GM19023 (cell line): ENCODE results near the gene MT1B.
"Not testable (repeated sequence)": the region's sequence is repeated elsewhere in the genome, so short reads cannot be mapped to it uniquely, and the experiment has no call there.

Experiments
- ATAC-seq: cut with Tn5 transposase; IDR thresholded peaks from one replicate; pipeline ENCODE4 v1.9.1; 2021; ENCODE audit warnings: mild to moderate bottlenecking, moderate library complexity; ENCODE audit not compliant: unreplicated experiment

MT1B gene

DNA sequence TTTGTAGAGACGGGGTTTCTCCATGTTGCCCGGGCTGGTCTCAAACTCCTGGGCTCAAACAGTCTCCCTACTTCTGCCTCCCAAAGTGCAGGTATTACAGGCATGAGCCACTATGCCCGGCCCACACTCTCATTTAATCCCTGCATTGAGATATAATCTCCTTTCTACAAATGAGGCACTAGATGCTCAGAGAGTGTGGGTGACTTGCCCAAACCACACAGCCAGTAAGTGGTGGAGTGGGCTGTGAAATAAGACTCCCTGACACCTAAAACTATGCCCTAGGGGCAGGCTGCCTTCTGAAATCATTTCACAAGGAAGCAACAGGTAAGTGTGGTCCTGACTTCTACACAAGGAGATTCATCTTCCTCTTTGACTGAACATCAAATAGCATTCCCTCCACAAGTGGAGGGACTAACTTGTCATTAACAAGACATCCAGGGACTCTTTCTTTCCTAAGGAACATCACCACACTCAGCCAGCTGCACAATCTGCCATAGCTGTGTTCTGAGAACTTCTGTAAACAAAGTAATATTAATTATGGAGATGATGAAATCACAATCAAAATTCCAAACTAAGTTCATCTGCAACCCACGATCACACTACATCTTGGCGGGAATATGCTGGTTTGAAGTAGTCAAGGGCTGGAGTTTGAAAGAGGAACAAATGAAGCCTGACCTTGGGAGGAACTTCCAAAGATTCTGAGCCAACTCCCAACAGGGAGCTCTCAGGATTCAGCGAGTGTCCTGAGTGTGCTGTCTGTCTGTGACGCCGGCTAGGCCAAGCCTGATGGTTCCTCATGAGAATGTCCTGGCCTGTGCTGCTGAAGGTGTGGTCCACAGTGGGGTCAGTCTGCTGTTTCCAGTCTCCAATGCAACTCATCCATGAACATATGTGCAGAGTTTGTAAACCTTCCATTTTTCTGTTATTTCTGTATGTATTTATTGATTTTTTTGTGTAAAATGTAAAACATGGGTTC is 13.9 kb downstream of the MT1B start:
- ATAC-seq, result not testable (repeated sequence)

- ATAC-seq, result no peak
Measured at GRCh38 chr16:56667581-56668571, 16.2 kb downstream of the MT1B start, which contains the start of gene MT1G. MT1G (minus strand) TSS chr16:56668065; CDS start chr16:56667993, 72 bp downstream.

DNA sequence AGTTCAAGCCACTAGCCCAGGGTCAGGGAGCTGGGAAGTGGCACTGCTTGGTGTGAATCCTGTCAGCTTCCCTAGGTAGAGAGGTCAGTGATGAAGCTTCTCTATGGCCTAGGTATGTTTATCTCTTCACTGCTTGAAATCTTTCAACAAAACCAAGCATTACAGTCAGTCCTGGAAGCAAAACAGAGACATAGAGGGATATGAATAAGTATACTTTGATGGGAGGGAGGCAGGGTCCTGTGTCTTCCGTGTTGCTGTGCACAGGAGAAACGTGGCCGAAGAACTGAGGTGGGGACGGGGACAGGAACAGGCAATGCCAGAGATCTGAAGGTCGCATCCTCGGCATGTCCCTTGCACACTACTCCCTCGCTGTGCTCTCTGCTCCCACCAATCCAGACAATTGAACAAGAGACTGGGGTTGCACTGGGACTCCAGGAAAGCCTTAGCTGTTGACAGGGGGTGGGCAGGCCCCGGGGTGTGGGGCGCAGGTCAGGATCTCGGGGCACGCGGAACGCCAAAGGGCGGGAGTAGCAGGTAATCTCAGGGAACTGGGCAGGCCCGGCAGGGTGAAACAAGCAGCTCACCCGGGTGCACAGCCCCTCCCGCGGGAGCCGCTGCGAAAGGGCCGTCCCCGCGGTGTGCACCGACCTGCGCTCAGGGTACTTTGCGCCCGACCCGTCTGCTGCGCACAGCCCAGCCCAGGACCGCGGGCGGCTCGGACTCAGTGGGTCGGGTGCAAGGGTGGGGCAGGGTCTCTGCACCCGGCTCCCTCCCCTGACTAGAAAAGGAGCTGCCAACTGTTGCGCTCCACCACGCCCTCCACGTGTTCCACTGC is 17.5 kb downstream of the MT1B start, which contains the start of gene MT1H:
TSS of gene MT1H (plus strand) at position 810 of the 835 bp plus-strand sequence. CDS start 71 bp downstream, outside the sequence.
- no peak for ATAC-seq

- ATAC-seq, result no peak
Measured at GRCh38 chr16:56669840-56670619, 18.3 kb downstream of the MT1B start.

GRCh38 chr16:56670620-56670934 is 18.9 kb downstream of the MT1B start:
- no peak for ATAC-seq

GRCh38 chr16:56671691-56672090 is 20.0 kb downstream of the MT1B start:
- ATAC-seq, result not testable (repeated sequence)

GRCh38 chr16:56672171-56672570 is 20.5 kb downstream of the MT1B start:
- ATAC-seq, result not testable (repeated sequence)

DNA sequence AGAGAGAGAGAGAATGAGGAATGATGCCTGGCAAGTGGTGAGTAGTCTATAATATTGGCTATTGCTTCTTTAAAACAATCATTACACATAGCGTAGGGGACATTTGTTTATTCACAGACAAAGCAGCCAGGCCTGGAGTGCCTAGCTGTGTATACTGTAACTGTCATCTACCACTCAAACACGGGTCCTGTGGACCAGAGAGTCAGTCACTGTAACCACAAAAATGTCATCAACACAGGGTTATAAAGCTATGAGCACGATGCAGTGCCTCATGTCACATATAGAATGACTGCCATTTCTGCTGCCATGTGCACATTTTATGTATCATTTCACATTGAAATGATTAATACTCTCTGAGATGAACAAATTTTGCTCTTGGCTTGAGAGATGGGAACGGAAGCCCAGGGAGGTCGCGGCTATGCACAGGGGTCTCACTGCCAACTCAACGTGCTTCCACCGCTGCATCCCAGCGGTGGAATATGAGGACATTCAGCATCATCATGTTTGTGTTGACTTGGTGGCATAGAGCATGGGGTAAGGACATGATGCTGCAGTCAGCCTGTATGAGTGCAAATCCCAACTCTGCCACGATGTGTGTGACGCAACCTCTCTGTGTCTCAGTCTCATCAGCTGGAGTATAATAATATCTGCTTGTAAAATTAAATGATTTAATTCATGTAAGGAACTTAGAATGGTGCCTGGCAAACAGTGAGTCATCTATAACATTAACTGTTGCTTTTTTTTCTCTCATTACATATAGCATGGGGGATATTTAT is 21.3 kb downstream of the MT1B start:
- no peak for ATAC-seq

- no peak for ATAC-seq
Measured at GRCh38 chr16:56673921-56674320, 22.2 kb downstream of the MT1B start.

DNA sequence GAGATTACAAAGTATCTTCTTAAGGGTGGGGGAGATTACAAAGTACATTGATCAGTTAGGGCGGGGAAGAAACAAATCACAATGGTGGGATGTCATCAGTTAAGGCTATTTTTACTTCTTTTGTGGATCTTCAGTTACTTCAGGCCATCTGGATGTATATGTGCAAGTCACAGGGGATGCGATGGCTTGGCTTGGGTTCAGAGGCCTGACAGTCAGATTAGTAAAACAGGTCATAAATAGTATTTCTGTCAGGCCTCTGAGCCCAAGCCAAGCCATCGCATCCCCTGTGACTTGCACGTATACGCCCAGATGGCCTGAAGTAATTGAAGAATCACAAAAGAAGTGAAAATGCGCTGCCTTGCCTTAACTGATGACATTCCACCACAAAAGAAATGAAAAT is 22.9 kb downstream of the MT1B start:
- not testable (repeated sequence) for ATAC-seq

DNA sequence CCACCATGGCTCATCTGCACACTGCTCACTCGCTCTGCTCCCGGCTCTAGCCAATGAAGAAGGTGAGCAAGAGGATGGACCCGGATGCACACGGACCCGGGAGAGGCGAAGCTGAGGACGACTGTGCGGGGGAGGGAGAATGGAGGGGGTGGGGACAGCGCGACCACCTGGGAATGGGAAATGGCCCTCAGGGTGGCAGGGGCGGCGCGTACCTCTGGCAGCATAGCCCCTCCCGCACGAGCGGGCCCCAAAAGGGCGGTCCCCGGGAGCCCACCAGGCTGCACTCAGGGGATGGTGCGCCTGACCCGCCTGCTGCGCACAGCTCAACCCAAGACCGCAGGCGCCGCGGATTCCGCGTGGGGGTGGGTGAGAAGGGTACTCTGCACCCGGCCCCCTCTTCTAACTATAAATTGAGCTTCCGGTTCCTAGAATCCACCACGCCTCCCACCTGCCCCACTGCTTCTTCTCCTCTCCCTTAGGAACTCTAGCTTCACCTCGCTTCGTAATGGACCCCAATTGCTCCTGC is 24.1 kb downstream of the MT1B start:
- ATAC-seq, result no peak

DNA sequence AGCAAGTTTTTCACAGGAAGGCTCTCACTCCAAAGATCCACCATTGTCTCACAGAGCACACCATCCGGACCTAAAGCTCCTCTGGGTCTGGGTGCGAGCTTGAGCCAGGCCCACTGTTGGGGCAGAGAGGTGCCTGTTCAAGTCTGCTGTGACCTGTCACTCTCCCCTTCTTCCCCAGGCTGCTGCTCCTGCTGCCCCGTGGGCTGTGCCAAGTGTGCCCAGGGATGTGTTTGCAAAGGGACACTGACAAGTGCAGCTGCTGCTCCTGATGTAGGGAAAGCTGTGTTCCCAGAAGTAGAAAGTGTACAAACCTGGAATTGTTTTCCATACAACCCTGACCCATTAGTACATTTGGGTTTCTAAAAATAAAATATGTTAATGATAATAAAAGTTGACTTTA is 25.8 kb downstream of the MT1B start:
- ATAC-seq, result no peak

DNA sequence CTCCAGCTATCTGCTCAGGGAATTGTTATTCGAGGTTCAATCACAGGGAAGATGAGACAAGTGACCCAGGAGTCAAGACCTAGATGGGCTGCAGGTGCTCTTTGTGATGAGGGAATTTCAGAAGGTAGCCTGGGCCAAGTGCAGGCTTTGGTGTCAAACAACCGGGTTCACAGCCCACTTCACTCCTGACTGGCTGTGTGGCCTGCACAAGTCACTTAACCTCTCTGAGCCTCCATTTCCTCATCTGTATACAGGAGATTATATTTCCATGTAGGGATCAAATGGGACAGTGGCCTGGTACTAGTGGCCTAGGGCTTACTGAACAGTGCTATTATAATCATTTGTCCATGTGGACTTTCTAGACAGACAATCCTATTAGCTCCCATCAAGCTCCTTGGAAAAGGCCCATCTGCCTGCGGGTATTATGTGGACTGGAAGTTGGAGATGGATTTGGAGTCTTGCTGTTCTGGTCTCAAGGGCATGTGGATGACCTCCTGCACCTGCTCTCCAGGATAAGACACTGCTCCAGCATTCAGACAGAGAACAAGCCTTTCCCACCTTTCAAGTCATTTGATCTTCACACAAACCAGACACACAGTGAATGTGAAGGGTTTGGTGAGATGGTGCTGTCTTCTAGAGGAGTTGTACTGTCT is 27.5 kb downstream of the MT1B start:
- ATAC-seq, result no peak

DNA sequence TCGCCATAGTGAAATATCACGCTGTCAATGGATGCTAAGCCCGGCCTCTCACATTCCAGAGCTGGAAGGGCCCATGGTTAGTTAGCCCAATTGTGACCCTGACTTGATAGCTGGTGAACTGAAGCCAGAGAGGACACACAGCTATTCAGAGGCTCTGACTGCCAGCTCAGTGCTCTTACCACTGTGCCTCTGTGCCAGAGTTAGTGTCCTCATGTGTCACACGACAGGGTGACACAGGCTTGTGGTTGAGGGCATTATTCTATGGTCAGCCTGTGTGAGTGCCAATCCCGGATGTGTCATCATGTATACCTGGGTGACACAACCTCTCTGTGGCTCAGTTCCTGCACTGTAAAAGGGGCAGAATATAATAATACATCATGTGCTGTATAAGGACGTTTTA is 28.1 kb downstream of the MT1B start:
- ATAC-seq, result no peak

DNA sequence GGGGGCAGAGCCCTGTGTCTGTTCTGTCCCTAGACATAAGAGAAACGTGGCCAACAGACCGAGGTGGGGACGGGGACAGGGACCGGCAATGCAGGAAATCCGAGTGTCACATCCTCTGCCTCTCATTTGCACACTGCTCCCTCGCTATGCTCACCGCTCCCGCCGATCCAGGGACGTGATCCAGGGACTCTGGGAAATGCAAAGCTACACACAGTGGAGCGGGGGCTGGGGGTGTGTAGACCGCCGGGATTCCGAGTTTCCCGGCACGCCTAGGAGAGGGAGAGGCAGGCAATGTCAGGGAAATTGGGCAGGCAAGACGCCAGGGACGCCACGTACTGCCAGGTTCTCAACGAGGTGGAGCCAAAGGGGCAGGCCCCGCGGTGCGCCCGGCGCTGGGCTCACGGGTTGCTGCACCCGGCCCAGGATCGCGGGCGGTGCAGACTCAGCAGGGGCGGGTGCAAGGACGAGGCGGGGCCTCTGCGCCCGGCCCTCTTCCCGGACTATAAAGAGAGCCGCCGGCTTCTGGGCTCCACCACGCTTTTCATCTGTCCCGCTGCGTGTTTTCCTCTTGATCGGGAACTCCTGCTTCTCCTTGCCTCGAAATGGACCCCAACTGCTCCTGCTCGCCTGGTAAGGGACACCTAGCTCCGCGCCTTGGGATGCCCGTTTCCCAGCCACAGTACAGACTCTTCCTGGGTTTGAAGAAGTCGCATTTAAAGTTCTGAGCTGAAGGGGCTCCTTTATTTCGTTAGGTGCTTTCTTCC is 30.4 kb downstream of the MT1B start, which contains the start of gene MT1X:
TSS of gene MT1X (plus strand) at position 532 of the 764 bp plus-strand sequence. CDS start at position 603, 71 bp downstream.
- ATAC-seq, result peak; percentile 99

GRCh38 chr16:56682703-56683397 is 31.2 kb downstream of the MT1B start:
- ATAC-seq, result peak; percentile 19
